C4-2B (cell line): ENCODE measurements around the gene C10orf90.

Source experiments
- H3K27ac ChIP-seq: fragments of 450-650 bp; 2 replicates; pipeline ENCODE4 v1.5.1; 2017
- CTCF ChIP-seq: fragments of 450-650 bp; conservative IDR thresholded peaks from 2 replicates; pipeline ENCODE4 v1.5.1; 2017; ENCODE audit warnings: mild to moderate bottlenecking
- ZFX ChIP-seq: fragments of 450-650 bp; IDR thresholded peaks from 2 replicates; pipeline ENCODE4 v1.6.1; 2017

Gene C10orf90

GRCh38 chr10:126576336-126576735, 94.2 kb downstream of the C10orf90 start:
- TF ChIP-seq CTCF (no peak), ZFX (no peak)
- H3K27ac ChIP-seq: no peak overlapping the region

- H3K27ac ChIP-seq: no peak overlapping the region
- TF ChIP-seq ZFX (no peak), CTCF (peak; percentile 57)
These were observed 99.6 kb downstream of the C10orf90 start for GRCh38 chr10:126570621-126571602.

GRCh38 chr10:126570245-126570570, 100.3 kb downstream of the C10orf90 start:
- TF ChIP-seq ZFX: no peak
- no peak for TF ChIP-seq CTCF
- H3K27ac ChIP-seq: no peak overlapping the region

- TF ChIP-seq ZFX (no peak), CTCF (no peak)
- H3K27ac ChIP-seq: no peak overlapping the region
These were observed 100.8 kb downstream of the C10orf90 start for GRCh38 chr10:126569513-126570244.

GRCh38 chr10:126568809-126569385, 101.6 kb downstream of the C10orf90 start:
- TF ChIP-seq CTCF: no peak
- TF ChIP-seq ZFX: no peak
- no peak overlapping the region for H3K27ac ChIP-seq

GRCh38 chr10:126565871-126566270, 104.6 kb downstream of the C10orf90 start:
- no peak overlapping the region for H3K27ac ChIP-seq
- no peak for TF ChIP-seq ZFX
- no peak for TF ChIP-seq CTCF

- TF ChIP-seq CTCF (no peak), ZFX (no peak)
- H3K27ac ChIP-seq: no peak overlapping the region
These were observed 105.1 kb downstream of the C10orf90 start for GRCh38 chr10:126565441-126565840.
